ENCODE measurements around the gene TERT. TPM values are rescaled to one million over a fixed set of nuclear protein-coding genes. Genes with fewer than 3 reads are reported as not detected.

TERT gene
- total and polyA plus RNA-seq, 2 of the 8 experiments (the other 6 are each of a cell fraction or from before 2014, with no cell fraction given), result 13.1 to 23.1 TPM

GRCh38 chr5:1310118-1310517 is 15.2 kb upstream of the TERT start:
- ChIA-PET CTCF (ENCODE audit: partially characterized antibody) (interaction anchor here (1.2 kb wide), 1 partner anchor 20 kb away, joined by 3 read pairs; no protein-coding TSS in a partner anchor), POLR2A (ENCODE audit: partially characterized antibody) (no interaction called here)
- Histone ChIP-seq H3K18ac (ENCODE audit: extremely low read depth, low read length) (no peak overlapping the region), H2BK5ac (ENCODE audit: low read depth, low read length) (no peak overlapping the region), H2BK12ac (ENCODE audit: low read depth, low read length) (no peak overlapping the region), H3K56ac (replicated peaks; ENCODE audit: insufficient read length, low read depth, low read length) (peak overlapping the region; percentile 64), H4K5ac (ENCODE audit: insufficient read length, low read depth, low read length) (no peak overlapping the region), H3K23me2 (ENCODE audit: low read depth, low read length) (no peaks in the 10 kb centered on the region), H4K8ac (ENCODE audit: extremely low read depth, insufficient read depth, low read length) (no peak overlapping the region), H3K4me1 (replicated peaks in 1 of 4; ENCODE audit: control insufficient read depth in 3 of 4, insufficient read depth in 4 of 4, low read length in 3 of 4) (peaks cover 0 to 3% (median 2%) of the 10 kb centered on the region in 4 experiments; a peak in 4 of 7 replicates), H3K9ac (replicated peaks in 1 of 4; ENCODE audit: extremely low read depth in 1 of 4, low read depth in 3 of 4, low read length in 3 of 4) (no peak overlapping the region), H2BK120ac (replicated peaks; ENCODE audit: low read depth, low read length) (no peak overlapping the region), H3K4me2 (ENCODE audit: insufficient read depth in 1 of 2, low read depth in 2 of 2, low read length in 2 of 2) (no peak overlapping the region), H3K14ac (ENCODE audit: insufficient read length) (no peak overlapping the region), H3K4ac (replicated peaks; ENCODE audit: insufficient read length, low read depth, low read length) (no peak overlapping the region), H2BK15ac (ENCODE audit: low read length) (no peak overlapping the region), H2AFZ (ENCODE audit: low read length) (no peak overlapping the region), H2BK20ac (ENCODE audit: low read length) (no peak overlapping the region), H3K23ac (ENCODE audit: insufficient read length) (no peak overlapping the region), H4K91ac (replicated peaks; ENCODE audit: insufficient read length, low read length) (peak overlapping the region; percentile 19), H4K20me1 (replicated peaks in 1 of 2; ENCODE audit: control insufficient read depth in 1 of 2, insufficient read depth in 2 of 2, low read length in 2 of 2) (no peaks in the 10 kb centered on the region), H3K4me3 (ENCODE audit: extremely low read depth in 1 of 4, insufficient read depth in 2 of 4, low read depth in 3 of 4, low read length in 4 of 4) (no peak overlapping the region), H2AK5ac (ENCODE audit: low read depth, low read length) (no peak overlapping the region), H3K27me3 (replicated peaks in 1 of 4; ENCODE audit: control insufficient read depth in 3 of 4, extremely low read depth in 1 of 4, insufficient read depth in 3 of 4, low read length in 3 of 4) (no peaks in the 10 kb centered on the region), H3K79me2 (ENCODE audit: control insufficient read depth in 1 of 2, insufficient read depth in 2 of 2, low read length in 2 of 2) (no peaks in the 10 kb centered on the region), H3K36me3 (ENCODE audit: control insufficient read depth in 2 of 4, insufficient read depth in 4 of 4, low read length in 3 of 4) (no peaks in the 10 kb centered on the region), H3K27ac (ENCODE audit: low read depth, low read length) (no peak overlapping the region), H3K79me1 (ENCODE audit: low read depth, low read length) (no peaks in the 10 kb centered on the region), H3K9me3 (ENCODE audit: insufficient read depth in 2 of 2, low read depth in 1 of 2, low read length in 1 of 2) (peaks cover 0 to 9% of the 10 kb centered on the region in 2 experiments; a peak in 1 of 4 replicates)
- no peak for FAIRE-seq
- DNase-seq (ENCODE audit: low read depth in 1 of 2, low spot score in 2 of 2), result no peak
- WGBS, 2 experiments (ENCODE audit: extremely low coverage in 1 of 2, insufficient coverage in 1 of 2, insufficient read length in 1 of 2, insufficient replicate concordance in 2 of 2, low coverage in 1 of 2, low lambda C conversion rate in 2 of 2, missing lambda C conversion rate in 1 of 2), result 93% methylated on average over 7 of the region's 7 CpGs; no CpG with 5 or more reads in 1 of the 2 experiments
- TF ChIP-seq EGR1 (IDR thresholded peaks at IDR 0.05; ENCODE audit: borderline replicate concordance, low read depth, low read length), result no peak
- no peak for TF ChIP-seq EZH2 (IDR thresholded peaks at IDR 0.05; ENCODE audit: low read depth, low read length, severe bottlenecking)
- TF ChIP-seq SIX5 (IDR thresholded peaks at IDR 0.05; ENCODE audit: low read depth, low read length), result no peak
- no peak for TF ChIP-seq POLR2A (IDR thresholded peaks at IDR 0.05; ENCODE audit: control extremely low read depth in 1 of 2, low read depth in 2 of 2, low read length in 2 of 2)
- no peak for TF ChIP-seq CREB1 (IDR thresholded peaks at IDR 0.05)
- TF ChIP-seq RXRA (IDR thresholded peaks at IDR 0.05; ENCODE audit: insufficient read depth, low read depth, low read length), result no peak
